ENCODE measurements around the gene DENND1A.
"Not testable (repeated sequence)": the region's sequence is repeated elsewhere in the genome, so short reads cannot be mapped to it uniquely, and the experiment has no call there.

Gene DENND1A, protein sequence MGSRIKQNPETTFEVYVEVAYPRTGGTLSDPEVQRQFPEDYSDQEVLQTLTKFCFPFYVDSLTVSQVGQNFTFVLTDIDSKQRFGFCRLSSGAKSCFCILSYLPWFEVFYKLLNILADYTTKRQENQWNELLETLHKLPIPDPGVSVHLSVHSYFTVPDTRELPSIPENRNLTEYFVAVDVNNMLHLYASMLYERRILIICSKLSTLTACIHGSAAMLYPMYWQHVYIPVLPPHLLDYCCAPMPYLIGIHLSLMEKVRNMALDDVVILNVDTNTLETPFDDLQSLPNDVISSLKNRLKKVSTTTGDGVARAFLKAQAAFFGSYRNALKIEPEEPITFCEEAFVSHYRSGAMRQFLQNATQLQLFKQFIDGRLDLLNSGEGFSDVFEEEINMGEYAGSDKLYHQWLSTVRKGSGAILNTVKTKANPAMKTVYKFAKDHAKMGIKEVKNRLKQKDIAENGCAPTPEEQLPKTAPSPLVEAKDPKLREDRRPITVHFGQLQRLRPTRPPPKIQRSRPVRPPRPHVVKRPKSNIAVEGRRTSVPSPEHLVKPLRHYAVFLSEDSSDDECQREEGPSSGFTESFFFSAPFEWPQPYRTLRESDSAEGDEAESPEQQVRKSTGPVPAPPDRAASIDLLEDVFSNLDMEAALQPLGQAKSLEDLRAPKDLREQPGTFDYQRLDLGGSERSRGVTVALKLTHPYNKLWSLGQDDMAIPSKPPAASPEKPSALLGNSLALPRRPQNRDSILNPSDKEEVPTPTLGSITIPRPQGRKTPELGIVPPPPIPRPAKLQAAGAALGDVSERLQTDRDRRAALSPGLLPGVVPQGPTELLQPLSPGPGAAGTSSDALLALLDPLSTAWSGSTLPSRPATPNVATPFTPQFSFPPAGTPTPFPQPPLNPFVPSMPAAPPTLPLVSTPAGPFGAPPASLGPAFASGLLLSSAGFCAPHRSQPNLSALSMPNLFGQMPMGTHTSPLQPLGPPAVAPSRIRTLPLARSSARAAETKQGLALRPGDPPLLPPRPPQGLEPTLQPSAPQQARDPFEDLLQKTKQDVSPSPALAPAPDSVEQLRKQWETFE

DNA sequence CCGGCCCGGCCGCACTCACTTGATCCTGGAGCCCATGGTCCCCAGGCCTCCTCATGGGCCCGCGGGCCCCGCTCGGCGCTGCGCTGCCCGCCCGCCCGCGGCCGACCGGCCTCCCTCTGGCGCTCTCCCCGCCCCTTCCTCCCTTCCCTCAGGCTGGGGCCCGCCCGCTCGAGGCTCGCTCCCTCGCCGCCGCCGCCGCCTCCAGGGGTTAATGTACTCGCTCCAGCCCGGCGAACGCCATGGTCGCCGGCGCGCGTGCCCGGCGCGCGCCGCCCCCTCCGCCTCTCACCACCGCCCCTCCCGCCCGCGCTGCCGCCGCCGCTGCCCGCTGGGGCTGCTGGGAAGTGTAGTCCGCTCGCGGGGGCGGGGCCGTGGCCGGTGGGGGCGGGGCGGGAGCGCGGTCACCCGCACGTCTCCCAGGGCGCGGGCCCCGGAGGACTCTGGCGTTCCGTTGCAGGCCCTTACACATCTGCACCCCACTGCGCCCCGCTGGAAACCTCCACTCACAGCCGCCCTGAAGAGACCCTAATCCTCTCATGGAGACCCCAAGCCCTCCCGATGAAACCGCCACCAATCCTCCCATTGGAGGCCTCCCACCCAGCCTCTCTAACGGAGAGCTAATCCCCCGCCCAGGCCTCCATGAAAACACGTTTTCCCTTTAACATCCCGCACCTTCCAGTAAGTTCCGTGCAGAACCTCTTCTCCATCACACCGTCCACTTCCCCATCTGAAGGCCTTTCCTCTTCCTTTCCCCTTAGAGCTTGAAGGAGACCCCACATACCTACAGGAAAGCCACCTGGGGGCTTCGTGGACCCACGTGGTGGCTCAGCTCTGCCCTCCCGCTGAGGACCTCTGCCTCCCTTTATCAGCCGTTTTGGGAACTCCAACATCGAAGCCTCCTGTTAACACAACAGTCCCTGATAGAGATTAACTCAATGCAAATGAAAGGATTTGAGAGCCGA, at the start of gene DENND1A:
DENND1A (minus strand) TSS at position 257 of the 962 bp plus-strand sequence; CDS start at position 36, 221 bp downstream.
- peak; percentile 91 to 95 for DNase-seq
- TF ChIP-seq GATA1 (IDR thresholded peaks at IDR 0.05; ENCODE audit: low read depth, low read length) = no peak
- TF ChIP-seq POLR2A (IDR thresholded peaks at IDR 0.05; ENCODE audit: low read length) = no peak

- no peak for DNase-seq
- TF ChIP-seq POLR2A (IDR thresholded peaks at IDR 0.05; ENCODE audit: low read length) = no peak
- TF ChIP-seq GATA1 (IDR thresholded peaks at IDR 0.05; ENCODE audit: low read depth, low read length) = no peak
Observed at GRCh38 chr9:123978981-123979380, 49.1 kb upstream of the DENND1A start.

DNA sequence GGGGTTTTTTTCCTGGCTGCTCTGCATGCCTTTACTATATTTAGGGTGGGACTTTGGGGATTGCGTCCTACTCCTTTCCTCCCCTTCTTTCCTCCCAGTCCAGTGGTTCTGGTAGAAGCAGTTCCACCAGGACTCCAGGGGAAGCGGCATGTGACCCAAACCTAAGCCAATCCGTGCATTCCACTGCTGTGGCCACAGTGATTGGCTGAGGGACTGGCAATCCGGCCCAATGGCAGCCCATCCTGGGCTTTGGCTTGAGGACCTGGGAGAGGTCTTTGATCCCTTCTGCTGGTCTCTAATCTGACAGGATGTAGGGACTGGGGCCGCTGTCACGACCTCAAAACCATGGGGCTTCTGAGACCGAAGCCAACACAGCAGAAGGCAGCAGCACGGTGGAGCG, 46.7 kb upstream of the DENND1A start:
- DNase-seq = not testable (repeated sequence)

DNA sequence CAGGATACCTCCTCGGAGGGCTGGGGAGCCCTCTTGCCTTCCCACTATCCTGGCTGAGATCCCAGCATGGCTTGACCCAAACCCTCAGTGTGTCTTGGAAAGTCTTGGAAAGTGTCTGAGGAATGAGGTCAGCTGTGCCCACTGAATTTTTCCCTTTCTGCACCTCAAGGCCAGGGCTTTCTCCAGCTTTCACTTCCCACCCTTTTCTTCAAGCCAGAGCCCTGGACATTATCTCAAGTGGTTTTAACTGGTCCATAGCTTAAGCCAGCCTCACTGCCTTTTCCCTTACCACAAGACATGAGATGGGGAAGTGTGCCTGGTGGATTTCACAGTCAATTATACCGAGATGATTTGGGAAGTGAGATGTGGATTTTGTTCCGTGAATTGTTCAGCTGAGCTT, 45.9 kb upstream of the DENND1A start:
- DNase-seq = no peak
- no peak for TF ChIP-seq GATA1 (IDR thresholded peaks at IDR 0.05; ENCODE audit: low read depth, low read length)

- no peak for TF ChIP-seq GATA1 (IDR thresholded peaks at IDR 0.05; ENCODE audit: low read depth, low read length)
- TF ChIP-seq POLR2A (IDR thresholded peaks at IDR 0.05; ENCODE audit: low read length) = no peak
- no peak for DNase-seq
Observed at GRCh38 chr9:123974471-123974870, 44.5 kb upstream of the DENND1A start.

DNA sequence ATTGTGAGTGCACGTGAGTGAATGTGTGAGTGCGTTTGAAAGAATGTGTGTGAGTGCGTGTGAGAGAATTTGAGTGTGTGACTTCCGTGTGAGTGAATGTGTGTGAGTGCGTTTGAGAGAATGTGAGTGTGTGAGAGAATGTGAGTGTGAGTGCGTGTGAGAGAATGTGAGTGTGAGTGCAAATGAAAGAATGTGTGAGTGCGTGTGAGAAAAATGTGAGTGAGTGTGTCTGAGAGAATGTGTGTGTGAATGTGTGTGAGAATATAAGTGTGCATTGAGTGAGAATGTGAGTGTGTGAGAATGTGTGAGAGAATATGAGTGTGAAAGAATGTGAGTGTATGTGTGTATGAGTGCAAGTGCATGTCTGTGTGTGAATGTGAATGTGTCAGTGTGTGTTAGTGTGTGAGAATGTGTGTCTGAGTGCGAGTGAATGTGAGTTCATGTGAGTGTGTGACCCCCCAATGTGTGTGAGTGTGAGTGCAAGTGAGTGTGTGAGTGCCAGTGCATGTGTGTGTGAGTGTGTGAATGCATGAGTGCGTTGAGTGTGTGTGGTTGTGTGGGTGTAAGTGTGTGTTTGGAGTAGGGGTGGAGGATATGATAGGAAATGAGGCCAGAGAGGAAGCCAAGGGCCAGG, 43.8 kb upstream of the DENND1A start:
- no peak for DNase-seq
- TF ChIP-seq POLR2A (IDR thresholded peaks at IDR 0.05; ENCODE audit: low read length) (no peak), GATA1 (IDR thresholded peaks at IDR 0.05; ENCODE audit: low read depth, low read length) (no peak)

DNA sequence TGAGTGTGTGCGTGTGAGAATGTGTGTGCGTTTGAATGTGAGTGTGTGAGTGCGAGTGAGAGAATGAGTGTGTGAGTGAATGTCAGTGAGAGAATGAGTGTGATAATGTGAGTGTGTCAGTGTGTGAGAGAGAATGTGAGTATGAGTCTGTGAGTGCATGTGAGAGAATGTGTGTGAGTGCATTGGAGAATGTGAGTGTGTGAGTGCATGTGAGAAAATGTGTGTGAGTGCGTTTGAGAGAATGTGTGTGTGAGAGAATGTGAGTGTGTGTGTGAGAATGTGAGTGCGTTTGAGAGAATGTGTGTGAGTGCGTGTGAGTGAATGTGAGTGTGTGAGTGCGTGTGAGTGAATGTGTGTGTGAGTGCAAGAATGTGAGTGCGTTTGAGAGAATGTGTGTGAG, 42.7 kb upstream of the DENND1A start:
- TF ChIP-seq GATA1 (IDR thresholded peaks at IDR 0.05; ENCODE audit: low read depth, low read length) (no peak), POLR2A (IDR thresholded peaks at IDR 0.05; ENCODE audit: low read length) (no peak)

GRCh38 chr9:123967323-123967722, 37.4 kb upstream of the DENND1A start:
- TF ChIP-seq POLR2A (IDR thresholded peaks at IDR 0.05; ENCODE audit: low read length) = no peak
- TF ChIP-seq GATA1 (IDR thresholded peaks at IDR 0.05; ENCODE audit: low read depth, low read length) = no peak
- DNase-seq = no peak

More for the DNA sequence above, 42.7 kb upstream of the DENND1A start:
- no peak for DNase-seq

- no peak for TF ChIP-seq POLR2A (IDR thresholded peaks at IDR 0.05; ENCODE audit: low read length)
- TF ChIP-seq GATA1 (IDR thresholded peaks at IDR 0.05; ENCODE audit: low read depth, low read length) = no peak
- no peak for DNase-seq
Observed at GRCh38 chr9:123965801-123966686, 36.1 kb upstream of the DENND1A start.

DNA sequence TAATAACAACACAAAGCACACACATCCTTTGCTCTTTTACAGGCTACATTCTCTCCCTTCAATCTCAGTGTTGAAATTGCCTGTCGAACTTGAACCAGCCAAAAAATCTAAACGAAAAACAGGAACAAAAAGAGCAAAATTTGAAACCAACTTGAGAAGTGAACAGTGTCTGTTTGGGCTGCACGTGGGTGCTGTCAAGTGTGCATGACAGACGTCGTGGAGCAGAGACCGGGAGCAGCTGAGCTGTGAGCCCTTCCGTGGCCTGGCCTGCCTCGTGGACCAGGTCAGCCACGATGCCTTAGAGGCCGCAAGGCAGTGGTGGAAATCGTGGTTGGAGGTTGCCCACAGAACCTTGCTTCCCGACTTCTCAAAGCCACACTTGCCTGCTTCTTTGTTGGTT, 34.8 kb upstream of the DENND1A start:
- no peak for DNase-seq
- TF ChIP-seq GATA1 (IDR thresholded peaks at IDR 0.05; ENCODE audit: low read depth, low read length) (no peak), POLR2A (IDR thresholded peaks at IDR 0.05; ENCODE audit: low read length) (no peak)

GRCh38 chr9:123960965-123961364, 31.0 kb upstream of the DENND1A start:
- TF ChIP-seq POLR2A (IDR thresholded peaks at IDR 0.05; ENCODE audit: low read length) (no peak), GATA1 (IDR thresholded peaks at IDR 0.05; ENCODE audit: low read depth, low read length) (no peak)
- DNase-seq = no peak

- TF ChIP-seq POLR2A (IDR thresholded peaks at IDR 0.05; ENCODE audit: low read length) = no peak
- TF ChIP-seq GATA1 (IDR thresholded peaks at IDR 0.05; ENCODE audit: low read depth, low read length) = no peak
- no peak for DNase-seq
Observed at GRCh38 chr9:123960366-123960765, 30.4 kb upstream of the DENND1A start.
